Stimulated activated CD8-positive, alpha-beta memory T cell treated with anti-CD3 and anti-CD28 coated beads, Interleukin-12 subunit alpha, Interleukin-12 subunit beta, amount 100 ng/mL, for 24 hours (primary cell): ENCODE results near the gene TLR10.
"Not testable (repeated sequence)": the region's sequence is repeated elsewhere in the genome, so short reads cannot be mapped to it uniquely, and the experiment has no call there.

Source experiments
- DNase-seq: peaks from one replicate; pipeline ENCODE4 v3.0.0-alpha.2; 2020; ENCODE audit errors: extremely low read depth

Gene TLR10, protein sequence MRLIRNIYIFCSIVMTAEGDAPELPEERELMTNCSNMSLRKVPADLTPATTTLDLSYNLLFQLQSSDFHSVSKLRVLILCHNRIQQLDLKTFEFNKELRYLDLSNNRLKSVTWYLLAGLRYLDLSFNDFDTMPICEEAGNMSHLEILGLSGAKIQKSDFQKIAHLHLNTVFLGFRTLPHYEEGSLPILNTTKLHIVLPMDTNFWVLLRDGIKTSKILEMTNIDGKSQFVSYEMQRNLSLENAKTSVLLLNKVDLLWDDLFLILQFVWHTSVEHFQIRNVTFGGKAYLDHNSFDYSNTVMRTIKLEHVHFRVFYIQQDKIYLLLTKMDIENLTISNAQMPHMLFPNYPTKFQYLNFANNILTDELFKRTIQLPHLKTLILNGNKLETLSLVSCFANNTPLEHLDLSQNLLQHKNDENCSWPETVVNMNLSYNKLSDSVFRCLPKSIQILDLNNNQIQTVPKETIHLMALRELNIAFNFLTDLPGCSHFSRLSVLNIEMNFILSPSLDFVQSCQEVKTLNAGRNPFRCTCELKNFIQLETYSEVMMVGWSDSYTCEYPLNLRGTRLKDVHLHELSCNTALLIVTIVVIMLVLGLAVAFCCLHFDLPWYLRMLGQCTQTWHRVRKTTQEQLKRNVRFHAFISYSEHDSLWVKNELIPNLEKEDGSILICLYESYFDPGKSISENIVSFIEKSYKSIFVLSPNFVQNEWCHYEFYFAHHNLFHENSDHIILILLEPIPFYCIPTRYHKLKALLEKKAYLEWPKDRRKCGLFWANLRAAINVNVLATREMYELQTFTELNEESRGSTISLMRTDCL

DNA sequence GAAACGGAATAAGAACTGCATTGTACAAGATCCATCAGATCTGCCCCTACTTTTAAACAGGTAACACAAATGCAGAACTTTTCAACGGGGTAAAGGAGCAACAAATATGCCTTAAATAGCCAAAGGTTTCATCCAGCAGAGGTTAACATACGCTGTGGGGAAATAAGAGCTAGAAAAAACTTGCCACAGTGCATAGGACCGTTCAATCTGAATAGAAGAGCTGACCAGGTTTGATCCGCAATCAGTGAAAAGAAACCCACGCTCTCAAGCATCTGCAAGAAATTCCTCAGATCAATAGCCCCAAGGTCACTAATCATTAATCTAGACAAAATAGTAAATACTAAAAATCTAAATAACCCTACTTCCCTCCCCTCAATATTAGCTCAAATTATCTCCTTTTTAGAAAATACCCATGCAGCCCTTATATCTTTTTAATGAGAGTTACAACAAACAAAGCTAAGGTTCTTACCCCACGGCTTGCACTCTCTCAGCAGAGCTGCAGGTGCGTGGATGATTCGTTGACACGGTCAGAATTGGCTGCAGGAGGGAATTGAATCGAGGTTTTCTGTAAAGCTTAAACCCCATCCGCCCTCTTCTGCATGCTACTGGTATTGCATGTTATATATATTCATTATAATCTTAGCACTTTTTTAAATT lies at the start of gene TLR10:
Gene TLR10, minus strand, starts transcription at position 539 of the 657 bp plus-strand sequence. CDS start 7,400 bp downstream, outside the sequence.
- no peak for DNase-seq

DNA sequence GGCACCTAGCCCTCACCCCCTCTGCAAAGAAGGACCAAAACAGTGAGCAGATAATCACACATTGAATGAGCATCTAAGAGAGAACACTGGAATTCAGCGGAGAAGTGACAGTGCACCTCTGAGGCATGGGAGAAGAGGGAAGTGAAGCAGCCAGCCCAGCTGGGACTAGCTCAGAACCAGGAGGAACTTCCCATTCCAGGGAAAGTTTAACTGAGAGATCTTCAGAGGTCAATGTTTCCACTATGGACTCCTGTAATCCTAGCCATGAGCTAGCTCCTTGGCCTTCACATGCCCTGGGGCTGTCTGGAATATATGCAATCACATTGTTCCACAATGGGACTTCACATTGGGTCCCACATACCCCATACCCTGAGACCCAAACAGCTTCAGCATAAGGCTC lies 49.4 kb upstream of the TLR10 start:
- DNase-seq, result no peak

DNA sequence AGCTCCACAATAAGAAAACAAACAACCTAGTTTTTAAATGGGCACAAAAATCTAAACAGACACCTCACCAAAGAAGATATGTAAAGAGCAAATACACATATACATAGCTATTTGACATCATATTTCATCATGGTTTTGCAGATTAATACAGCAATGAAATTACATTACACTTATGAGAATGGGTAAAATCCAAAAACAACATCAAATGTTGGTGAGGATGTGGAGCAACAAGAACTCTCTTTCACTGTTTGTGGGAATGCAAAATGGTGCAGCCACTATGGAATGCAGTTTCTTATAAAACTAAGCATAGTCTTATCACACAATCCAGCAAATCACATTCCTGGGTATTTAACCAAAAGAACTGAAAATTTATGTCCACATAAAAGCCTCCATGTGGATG lies 48.9 kb upstream of the TLR10 start:
- no peak for DNase-seq

DNA sequence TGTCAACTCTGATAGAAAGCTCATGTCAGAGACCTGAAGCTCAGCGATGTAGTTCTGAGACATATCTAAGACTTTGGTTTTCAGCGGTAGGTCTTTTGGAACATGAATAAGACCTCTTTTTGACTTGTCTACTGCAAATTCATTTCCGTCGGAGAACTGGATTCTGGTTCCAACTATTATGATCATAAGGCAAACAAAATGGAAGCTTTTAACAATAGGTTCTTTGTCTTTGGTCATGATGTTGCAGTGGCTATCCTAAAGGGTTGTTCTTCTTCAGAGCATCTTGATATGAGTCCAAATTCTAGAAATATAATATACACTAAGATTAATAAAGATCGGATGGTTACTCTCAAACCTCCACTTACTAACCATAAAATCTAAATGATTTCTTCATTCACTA lies 46.4 kb upstream of the TLR10 start:
- no peak for DNase-seq

DNA sequence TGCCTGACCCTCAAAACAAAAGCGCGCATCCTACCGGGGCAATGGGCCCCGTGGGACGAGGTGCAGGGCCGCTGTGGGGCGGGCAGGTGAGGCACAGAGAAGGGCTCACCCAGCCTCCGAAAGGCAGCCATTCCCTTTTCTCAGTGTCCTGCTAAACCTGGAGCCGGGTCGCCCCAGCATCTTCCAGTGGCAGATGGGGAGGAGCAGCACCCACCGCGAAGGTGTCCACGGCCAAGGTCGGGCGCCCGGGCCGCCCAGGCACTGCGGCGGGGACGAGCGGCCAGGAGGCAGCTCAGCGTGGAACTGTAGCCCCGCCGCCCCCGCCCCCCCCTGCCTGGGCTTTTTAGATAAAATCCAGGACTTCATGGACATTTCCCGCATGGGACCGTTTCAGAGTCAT lies 41.0 kb upstream of the TLR10 start:
- no peak for DNase-seq

DNA sequence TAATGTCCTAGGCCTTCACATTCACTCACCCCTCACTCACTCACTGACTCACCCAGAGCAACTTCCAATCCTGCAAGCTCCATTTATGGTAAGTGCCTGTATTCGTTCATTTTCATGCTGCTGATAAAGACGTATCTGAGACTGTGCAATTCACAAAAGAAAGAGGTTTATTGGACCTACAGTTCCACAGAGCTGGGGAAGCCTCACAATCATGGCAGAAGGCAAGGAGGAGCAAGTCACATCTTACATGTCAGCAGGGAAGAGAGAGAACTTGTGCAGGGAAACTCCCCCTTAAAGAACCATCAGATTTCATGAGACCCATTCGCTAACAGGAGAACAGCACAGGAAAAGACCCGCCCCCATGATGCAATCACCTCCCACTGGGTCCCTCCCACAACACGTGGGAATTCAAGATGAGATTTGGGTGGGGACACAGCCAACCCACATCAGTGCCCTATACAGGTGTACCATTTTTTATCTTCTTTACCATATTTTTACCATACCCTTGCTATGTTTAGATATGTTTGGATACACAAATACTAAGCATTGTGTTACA lies 40.0 kb upstream of the TLR10 start:
- no peak for DNase-seq

DNA sequence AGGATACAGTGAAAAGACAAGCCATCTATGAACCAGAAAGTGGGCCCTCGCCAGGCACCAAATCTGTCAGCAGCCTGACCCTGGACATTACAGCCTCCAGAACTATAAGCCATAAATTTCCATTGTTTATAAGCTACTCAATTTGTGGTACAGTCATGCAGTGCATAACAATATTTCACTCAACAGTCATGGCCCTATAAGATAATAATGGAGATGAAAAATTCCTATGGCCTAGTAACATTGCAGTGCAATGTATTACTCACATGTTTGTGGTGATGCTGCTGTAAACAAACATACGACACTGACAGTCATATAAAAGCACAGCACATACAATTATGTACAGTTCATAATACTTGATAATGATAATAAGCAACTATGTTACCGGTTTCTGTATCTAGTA lies 38.9 kb upstream of the TLR10 start:
- DNase-seq, result no peak

DNA sequence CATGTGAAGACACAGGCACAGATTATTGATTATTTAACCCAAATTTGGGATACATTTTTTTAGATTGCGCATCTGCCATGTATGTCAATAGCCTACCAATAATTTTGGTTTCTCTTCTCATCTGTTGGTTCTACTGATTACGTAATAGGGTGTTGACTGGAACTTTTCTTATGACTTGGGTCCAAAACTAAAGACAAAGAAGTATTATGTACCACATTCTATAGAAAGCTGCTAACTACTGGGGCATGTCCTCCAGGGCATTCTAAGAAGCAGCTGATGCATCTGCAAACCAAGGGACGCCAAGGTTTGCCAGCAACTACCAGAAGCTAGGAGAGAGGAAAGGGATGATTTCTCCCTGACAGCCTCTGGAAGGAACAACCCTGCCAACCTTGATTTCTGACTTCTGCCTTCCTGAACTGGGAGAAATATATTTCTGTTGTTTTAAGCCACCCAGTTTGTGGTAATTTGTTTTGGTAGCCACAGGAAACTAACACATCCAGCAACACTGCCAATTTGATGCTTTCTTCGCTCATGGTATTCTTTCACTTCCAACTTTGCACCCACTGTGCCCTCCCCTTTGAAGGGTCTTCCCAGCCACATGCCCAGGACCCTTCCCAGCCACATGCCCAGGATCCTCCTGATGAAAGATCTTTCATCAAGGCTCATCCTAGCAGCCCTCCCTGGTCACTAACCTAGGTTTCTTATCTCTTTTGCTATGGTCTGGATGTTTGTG lies 37.7 kb upstream of the TLR10 start:
- DNase-seq, result no peak

DNA sequence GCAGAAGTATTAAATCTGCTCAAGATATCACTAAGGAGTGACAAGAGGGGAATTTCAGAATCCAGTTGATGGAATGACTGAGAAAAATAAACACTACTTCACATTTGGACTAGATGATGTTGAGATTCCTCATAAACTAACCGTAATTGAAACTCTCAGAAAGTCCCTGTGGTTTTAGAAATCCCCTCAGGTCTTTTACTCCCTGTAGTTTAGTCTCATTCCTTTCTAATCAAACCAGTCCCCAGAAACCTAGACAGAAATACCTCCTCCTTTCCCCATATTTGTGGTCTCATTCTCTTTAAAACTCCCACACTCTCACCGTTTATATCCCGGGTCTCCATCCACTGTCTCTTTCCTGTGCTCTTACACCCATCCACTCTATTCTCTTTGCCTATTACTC lies 36.8 kb upstream of the TLR10 start:
- DNase-seq, result no peak

DNA sequence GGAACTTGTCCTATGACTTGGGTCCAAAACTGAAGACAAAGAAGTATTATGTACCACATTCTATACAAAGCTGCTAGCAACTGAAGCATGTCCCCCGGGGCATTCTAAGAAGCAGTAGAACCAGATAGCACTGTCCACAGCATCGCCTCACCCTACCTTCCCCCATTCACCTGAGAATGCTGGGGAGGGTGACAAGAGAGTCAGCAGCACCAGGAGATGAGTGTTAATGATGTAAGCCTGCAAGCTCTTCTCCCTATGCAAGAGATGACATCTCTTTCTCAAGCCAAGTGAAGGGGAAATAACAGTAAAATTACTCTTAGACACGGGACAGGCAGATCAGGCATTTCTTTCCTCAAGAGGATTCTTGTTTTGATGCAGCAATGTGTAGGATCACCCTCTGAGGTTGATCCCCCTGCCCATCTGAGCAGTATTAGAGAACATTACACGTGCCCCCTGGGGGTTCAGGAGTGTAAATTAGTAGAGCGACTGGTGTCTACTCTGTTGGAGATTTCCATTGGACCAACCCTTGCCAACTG lies 35.7 kb upstream of the TLR10 start:
- DNase-seq, result no peak

DNA sequence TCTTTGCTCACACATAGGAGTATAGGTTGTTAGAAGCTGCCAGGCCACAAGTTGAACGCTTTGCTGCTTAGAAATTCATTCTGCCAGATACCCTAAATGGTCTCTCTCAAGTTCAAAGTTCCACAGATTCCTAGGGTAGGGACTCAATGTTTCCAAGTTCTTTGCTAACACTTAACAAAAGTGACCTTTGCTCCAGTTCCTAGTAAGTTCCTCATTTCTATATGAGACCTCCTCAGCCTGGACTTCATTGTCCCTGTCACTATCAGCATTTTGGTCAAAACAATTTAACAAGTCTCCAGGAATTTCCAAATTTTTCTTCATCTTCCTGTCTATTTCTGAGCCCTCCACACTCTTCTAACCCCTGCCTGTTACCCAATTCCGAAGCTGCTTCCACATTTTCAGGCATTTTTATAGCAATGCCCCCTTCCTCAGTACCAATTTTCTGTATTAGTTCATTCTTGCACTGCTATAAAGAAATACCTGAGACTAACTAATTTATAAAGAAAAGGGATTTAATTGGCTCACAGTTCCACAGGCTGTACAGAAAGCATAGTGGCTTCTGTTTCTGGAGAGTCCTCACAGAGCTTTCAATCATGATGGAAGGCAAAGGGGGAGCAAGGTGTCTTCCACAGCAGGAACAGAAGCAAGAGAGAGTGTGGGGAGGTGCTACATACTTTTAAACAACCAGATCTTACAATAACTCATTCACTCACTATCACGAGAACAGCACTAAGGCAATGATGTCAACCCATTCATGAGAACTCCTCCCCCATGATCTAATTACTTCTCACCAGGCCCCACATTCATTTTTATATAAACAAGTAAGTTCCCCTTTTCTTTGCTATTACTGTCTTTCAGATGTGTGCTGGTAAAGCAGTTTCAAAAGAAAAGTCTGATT lies 33.3 kb upstream of the TLR10 start:
- no peak for DNase-seq

DNA sequence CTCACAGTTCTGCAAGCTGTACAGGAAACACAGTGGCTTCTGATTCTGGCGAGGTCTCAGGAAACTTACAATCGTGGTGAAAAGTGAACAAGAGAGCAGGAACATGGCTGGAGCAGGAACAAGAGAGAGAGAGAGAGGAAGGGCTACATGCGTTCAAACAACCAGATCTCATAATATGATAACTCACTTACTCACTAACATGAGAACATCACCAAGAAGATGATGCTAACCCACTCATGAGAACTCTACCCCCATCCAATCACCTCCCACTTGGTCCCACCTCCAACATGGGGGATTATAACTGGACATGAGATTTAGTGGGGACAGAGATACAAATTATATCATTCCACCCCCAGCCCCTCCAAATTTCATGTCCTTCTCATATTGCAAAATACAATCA lies 31.6 kb upstream of the TLR10 start:
- DNase-seq, result no peak

DNA sequence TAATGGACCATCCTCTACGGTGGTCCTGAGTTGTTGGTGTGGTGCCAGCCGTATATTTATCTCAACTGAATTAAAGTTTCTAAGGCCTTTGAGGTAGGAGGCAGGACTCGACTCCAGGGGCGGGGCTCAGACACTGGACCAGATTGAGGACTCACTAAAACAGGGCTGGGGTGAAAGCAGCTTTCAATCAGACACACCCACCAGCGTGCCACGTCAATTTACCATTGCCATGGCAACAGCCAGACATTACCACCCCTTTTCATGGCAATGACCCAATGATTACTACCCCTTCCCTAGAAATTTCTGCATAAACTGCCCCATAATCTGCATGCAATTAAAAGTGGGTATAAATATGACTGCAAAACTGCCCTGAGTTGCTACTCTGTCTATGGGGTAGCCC lies 28.5 kb upstream of the TLR10 start:
- no peak for DNase-seq

DNA sequence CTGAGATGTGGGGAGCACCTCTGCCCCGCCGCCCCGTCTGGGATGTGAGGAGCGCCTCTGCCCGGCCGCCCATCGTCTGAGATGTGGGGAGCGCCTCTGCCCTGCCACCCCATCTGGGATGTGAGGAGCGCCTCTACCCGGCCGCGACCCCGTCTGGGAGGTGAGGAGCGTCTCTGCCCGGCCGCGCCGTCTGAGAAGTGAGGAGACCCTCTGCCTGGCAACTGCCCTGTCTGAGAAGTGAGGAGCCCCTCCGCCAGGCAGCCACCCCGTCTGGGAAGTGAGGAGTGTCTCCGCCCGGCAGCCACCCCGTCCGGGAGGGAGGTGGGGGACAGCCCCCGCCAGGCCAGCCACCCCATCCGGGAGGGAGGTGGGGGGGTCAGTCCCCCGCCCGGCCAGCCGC lies 24.7 kb upstream of the TLR10 start:
- not testable (repeated sequence) for DNase-seq

DNA sequence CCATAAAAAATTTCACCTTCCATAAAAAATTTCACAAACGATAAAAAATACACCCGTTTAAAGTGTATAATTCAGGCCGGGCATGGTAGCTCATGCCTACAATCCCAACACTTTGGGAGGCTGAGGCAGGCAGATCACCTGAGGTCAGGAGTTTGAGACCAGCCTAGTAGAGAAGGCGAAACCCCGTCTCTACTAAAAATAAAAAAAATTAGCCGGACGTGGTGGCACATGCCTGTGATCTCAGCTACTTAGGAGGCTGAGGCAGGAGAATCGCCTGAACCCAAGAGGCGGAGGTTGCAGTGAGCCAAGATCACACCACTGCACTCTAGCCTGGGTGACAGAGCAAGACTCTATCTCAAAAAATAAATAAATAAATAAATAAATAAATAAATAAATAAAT lies 23.5 kb upstream of the TLR10 start:
- DNase-seq, result not testable (repeated sequence)

DNA sequence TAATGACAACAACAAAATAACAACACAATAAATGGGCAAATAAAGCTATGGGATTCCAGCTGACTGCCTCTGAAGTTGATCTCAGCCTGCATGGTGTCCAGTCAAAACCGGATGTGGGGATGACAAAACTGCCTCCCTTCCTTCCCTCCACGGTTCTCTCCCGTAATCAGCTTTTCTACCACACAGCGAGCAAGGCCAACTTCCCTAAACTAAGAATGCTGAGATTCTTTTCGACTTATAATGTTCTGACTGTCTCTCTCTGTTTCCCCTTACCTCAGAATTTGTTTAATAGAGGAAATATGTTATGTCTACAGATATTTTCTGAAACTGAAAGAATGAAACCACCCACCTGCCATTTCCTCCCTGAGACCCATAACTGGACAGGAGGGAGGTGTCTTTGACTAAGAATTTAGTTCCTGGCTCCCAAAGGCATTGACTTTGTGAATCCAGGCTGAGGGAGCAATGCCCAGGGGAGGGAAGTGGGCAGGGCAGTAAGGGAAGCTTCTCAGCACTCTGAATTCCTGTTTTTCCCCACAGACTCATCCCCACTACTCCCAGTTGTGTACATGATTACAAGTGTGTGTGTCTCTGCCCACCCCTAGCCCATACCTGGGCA lies 22.8 kb upstream of the TLR10 start:
- DNase-seq, result no peak

DNA sequence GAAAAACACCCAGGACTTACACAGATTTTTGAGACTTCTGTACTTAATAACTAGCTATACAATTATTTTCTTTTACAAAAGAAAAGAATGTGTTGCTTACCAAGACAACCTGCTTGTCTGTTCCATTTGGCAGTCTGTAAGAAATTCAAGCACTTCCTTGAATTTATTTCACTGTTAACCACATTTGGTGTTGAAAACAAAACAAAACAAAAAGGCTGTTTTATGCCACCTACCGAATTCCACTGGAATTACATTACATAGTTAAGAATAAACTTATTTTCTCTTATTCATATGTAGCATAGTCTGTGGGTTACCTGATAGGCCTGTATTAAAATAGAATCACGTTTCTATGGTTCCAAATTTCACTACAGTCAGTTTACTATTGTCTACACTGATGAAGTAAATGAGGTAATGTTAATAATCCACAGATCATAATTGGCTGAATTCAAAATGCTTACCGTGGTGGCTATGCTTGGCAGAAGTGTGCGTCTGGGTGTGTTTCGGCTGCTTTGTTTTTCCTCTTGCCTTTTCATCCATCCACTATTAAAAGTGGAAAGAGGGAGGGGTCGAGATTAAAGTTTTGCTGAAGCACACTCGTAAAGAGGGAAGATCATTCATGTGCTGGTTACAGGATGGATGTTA lies 22.0 kb upstream of the TLR10 start, which contains the start of gene TLR1:
Gene TLR1, minus strand, starts transcription at position 138 of the 642 bp plus-strand sequence. CDS start 5,960 bp downstream, outside the sequence.
- DNase-seq, result no peak

DNA sequence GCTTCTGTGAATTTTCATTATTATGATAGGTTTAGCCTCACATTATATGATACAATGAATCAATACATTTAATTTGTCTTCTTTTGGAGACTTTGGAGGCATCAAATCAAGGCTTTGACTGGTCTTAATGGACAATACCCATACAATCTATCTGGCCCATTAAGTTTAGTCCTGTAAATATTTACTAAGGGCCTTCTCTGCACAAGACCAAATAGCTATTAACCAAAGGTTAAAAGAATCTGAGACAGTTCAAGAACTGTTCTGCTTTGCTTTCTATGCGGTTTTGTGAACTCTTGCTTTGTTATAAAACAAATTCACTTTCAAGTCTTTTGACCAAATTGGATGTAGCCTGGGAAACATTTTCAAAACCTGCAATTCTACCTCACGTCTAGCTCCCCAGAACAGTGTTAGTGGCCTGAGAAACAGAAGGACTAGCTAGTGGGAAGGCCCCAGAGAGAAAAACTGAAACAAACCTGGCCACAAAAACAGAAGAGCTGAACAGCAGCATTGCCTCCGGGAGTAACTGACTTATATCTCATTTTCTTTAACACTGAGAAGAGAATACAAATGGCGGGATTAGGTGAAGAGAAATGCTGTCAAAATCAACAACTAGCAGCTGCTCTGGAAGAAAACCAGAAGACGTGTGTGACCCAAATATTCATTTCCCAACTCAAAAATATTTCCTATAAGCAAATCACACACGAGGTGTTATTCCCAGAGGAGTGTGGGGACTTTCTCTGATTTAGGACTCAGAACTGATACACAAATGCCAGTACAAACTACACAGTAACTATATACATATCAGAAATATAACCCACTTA lies 21.3 kb upstream of the TLR10 start:
- DNase-seq, result no peak
